ENCODE data around the gene TEKT5.
"Not testable (repeated sequence)": the region's sequence is repeated elsewhere in the genome, so short reads cannot be mapped to it uniquely, and the experiment has no call there.

Gene TEKT5

GRCh38 chr16:10694830-10695229 is at the start of gene TEKT5:
Gene TEKT5 (minus strand): TSS chr16:10694930. CDS start chr16:10694873, 57 bp downstream.
- no peak for DNase-seq

- DNase-seq = peak; percentile 99
These were observed 49.1 kb upstream of the TEKT5 start, which contains the start of gene NUBP1 for GRCh38 chr16:10743610-10744369. Gene NUBP1 (plus strand): TSS chr16:10743842. CDS start chr16:10743864, 22 bp downstream.

- DNase-seq = no peak
These were observed 48.5 kb upstream of the TEKT5 start for GRCh38 chr16:10743227-10743609.

- no peak for DNase-seq
These were observed 47.1 kb upstream of the TEKT5 start for GRCh38 chr16:10741844-10742243.

- DNase-seq = not testable (repeated sequence)
These were observed 46.5 kb upstream of the TEKT5 start for GRCh38 chr16:10741249-10741648.

- DNase-seq = no peak
These were observed 46.1 kb upstream of the TEKT5 start for GRCh38 chr16:10740845-10741208.

- no peak for DNase-seq
These were observed 45.5 kb upstream of the TEKT5 start for GRCh38 chr16:10740000-10740844.

GRCh38 chr16:10738231-10739077 is 43.7 kb upstream of the TEKT5 start:
- no peak for DNase-seq

- DNase-seq = peak; percentile 65
These were observed 42.4 kb upstream of the TEKT5 start for GRCh38 chr16:10737068-10737625.

GRCh38 chr16:10731790-10732189 is 37.1 kb upstream of the TEKT5 start:
- no peak for DNase-seq

- DNase-seq = no peak
These were observed 34.6 kb upstream of the TEKT5 start for GRCh38 chr16:10729104-10730048.

- no peak for DNase-seq
These were observed 33.5 kb upstream of the TEKT5 start for GRCh38 chr16:10728003-10728887.

GRCh38 chr16:10708969-10709368 is 14.2 kb upstream of the TEKT5 start:
- DNase-seq = no peak

- DNase-seq = no peak
These were observed 5.0 kb upstream of the TEKT5 start for GRCh38 chr16:10699756-10700155.

GRCh38 chr16:10694306-10694705 is 424 bp downstream of the TEKT5 start:
- no peak for DNase-seq

GRCh38 chr16:10693889-10694288 is 841 bp downstream of the TEKT5 start:
- no peak for DNase-seq

- DNase-seq = no peak
These were observed 2.3 kb downstream of the TEKT5 start for GRCh38 chr16:10692470-10692869.

GRCh38 chr16:10688726-10689125 is 6.0 kb downstream of the TEKT5 start:
- DNase-seq = no peak

- no peak for DNase-seq
These were observed 6.4 kb downstream of the TEKT5 start for GRCh38 chr16:10688291-10688690.

GRCh38 chr16:10685709-10686108 is 9.0 kb downstream of the TEKT5 start:
- no peak for DNase-seq

Measured in activated CD4-positive, alpha-beta T cell treated with anti-CD3 and anti-CD28 coated beads, Interleukin-2, amount 50 U/mL, for 1 hour (primary cell).